PC-3 (cell line): Measurements from ENCODE around the gene SYT5. TPM values are rescaled to one million over a fixed set of nuclear protein-coding genes. Genes with fewer than 3 reads are reported as not detected.
A peak's percentile ranks its signal among the peaks of the same experiment; 100 is the strongest.
"Not testable (repeated sequence)": the region's sequence is repeated elsewhere in the genome, so short reads cannot be mapped to it uniquely, and the experiment has no call there.

Experiments
- ATAC-seq: fragments of 200-7000 bp; cut with Tn5 transposase; 2 replicates; pipeline ENCODE4 v1.9.1; 2020; ENCODE audit warnings: mild to moderate bottlenecking, moderate library complexity
- BruUV-seq: library from RNA; stranded (reverse); fragments of 400-500 nt; replicated peaks from 2 replicates; lab custom pipeline; 2021; lab: Mats Ljungman, UMichigan
- CTCF ChIA-PET: fragments of 300-600 bp; sonication (Branson Sonifier 250); formaldehyde crosslinking; loops from one replicate; lab custom pipeline; 2022; ENCODE audit warnings: antibody characterized with exemption; lab: Charles Lee
- POLR2A ChIA-PET: fragments of 300-600 bp; sonication (Branson Sonifier 250); formaldehyde crosslinking; loops from one replicate; lab custom pipeline; 2022; ENCODE audit warnings: antibody characterized with exemption; ENCODE audit not compliant: unreplicated experiment; lab: Charles Lee
- DNase-seq: peaks from one replicate; pipeline ENCODE4 v3.0.0-alpha.2; 2015
- H2AFZ ChIP-seq: fragments of 300-600 bp; sonication (generic); 2 replicates; pipeline ENCODE4 v1.6.0; 2016; ENCODE audit warnings: antibody characterized with exemption, low read length
- H3F3A ChIP-seq: fragments of 300-600 bp; sonication (generic); one replicate; pipeline ENCODE4 v1.6.0; 2017; ENCODE audit warnings: antibody characterized with exemption, low read length, control low read depth, mild to moderate bottlenecking; ENCODE audit not compliant: unreplicated experiment
- H3K27ac ChIP-seq: fragments of 300-600 bp; sonication (generic); 2 replicates; pipeline ENCODE4 v1.5.1; 2016; ENCODE audit warnings: mild to moderate bottlenecking, low read length
- H3K27me3 ChIP-seq: fragments of 300-600 bp; sonication (generic); 2 replicates; pipeline ENCODE4 v1.6.1; 2016; ENCODE audit warnings: low read length, mixed read lengths
- H3K36me3 ChIP-seq: fragments of 300-600 bp; sonication (generic); 2 replicates; pipeline ENCODE4 v1.6.1; 2016; ENCODE audit warnings: low read depth, mixed run types, low read length, mixed read lengths
- H3K4me1 ChIP-seq: fragments of 300-600 bp; sonication (generic); 2 replicates; pipeline ENCODE4 v1.5.1; 2016; ENCODE audit warnings: low read length; ENCODE audit not compliant: insufficient read depth
- H3K4me2 ChIP-seq: fragments of 300-600 bp; sonication (generic); 2 replicates; pipeline ENCODE4 v1.6.0; 2016; ENCODE audit warnings: low read length
- H3K4me3 ChIP-seq: fragments of 300-600 bp; sonication (generic); 2 replicates; pipeline ENCODE4 v1.5.1; 2016; ENCODE audit warnings: mild to moderate bottlenecking, low read length, mixed read lengths
- H3K79me2 ChIP-seq: fragments of 300-600 bp; sonication (generic); 2 replicates; pipeline ENCODE4 v1.6.1; 2017; ENCODE audit warnings: low read length, mixed read lengths
- H3K9ac ChIP-seq: fragments of 300-600 bp; sonication (generic); 2 replicates; pipeline ENCODE4 v1.6.0; 2016; ENCODE audit warnings: mild to moderate bottlenecking, low read length
- H3K9me2 ChIP-seq: fragments of 300-600 bp; sonication (generic); replicated peaks from 2 replicates; pipeline ENCODE4 v1.6.1; 2016; ENCODE audit warnings: mixed run types, low read length, mixed read lengths
- H3K9me3 ChIP-seq: fragments of 300-600 bp; sonication (generic); 2 replicates; pipeline ENCODE4 v1.6.1; 2016; ENCODE audit warnings: low read length, mixed read lengths
- H4K20me1 ChIP-seq: fragments of 300-600 bp; sonication (generic); 2 replicates; pipeline ENCODE4 v1.6.1; 2016; ENCODE audit warnings: low read length, mixed read lengths
- CTCF ChIP-seq: fragments of 300-600 bp; sonication (generic); conservative IDR thresholded peaks from 2 replicates; pipeline ENCODE4 v1.5.1; 2017; ENCODE audit warnings: antibody characterized with exemption, low read depth, mild to moderate bottlenecking, low read length
- EZH2 ChIP-seq: fragments of 300-600 bp; sonication (generic); IDR thresholded peaks from one replicate; pipeline ENCODE4 v1.6.1; 2017; ENCODE audit warnings: antibody characterized with exemption, mild to moderate bottlenecking, low read length; ENCODE audit not compliant: unreplicated experiment
- EZH2phosphoT487 ChIP-seq: fragments of 300-600 bp; sonication (generic); IDR thresholded peaks from 2 replicates; pipeline ENCODE4 v1.6.1; 2018; ENCODE audit warnings: mild to moderate bottlenecking, antibody characterized with exemption, low read length, borderline replicate concordance
- intact Hi-C: fragments of 100-400 bp; cut with micrococcal nuclease; formaldehyde crosslinking; loops from 2 replicates; pipeline ENCODE4 v1.9.0; 2023
- total RNA-seq: library from RNA; depleted of rRNA; stranded (reverse); fragments of >200 nt; gene quantifications from 2 replicates; pipeline ENCODE4 v1.2.3, GENCODE V29; 2014

The SYT5 gene
- total RNA-seq, 1 experiment from 2014 or later, result 2.5 TPM

- BruUV-seq, result no TSS peak
- Histone ChIP-seq H3K79me2 (no peaks in the 10 kb centered on the region), H4K20me1 (no peaks in the 10 kb centered on the region), H3K9me2 (no peaks in the 10 kb centered on the region), H3K27ac (no peak within 1 kb of the TSS), H3F3A (peaks cover 2% of the 10 kb centered on the region), H3K4me3 (peak within 1 kb of the TSS; percentile 68; the same call in 1 of the 2 replicates), H3K9ac (no peak within 1 kb of the TSS), H3K36me3 (no peaks in the 10 kb centered on the region), H2AFZ (peak within 1 kb of the TSS; percentile 86), H3K9me3 (no peaks in the 10 kb centered on the region), H3K27me3 (no peaks in the 10 kb centered on the region), H3K4me1 (peaks cover 21% of the 10 kb centered on the region), H3K4me2 (peak within 1 kb of the TSS; percentile 81)
- TF ChIP-seq CTCF, result no peak
- no peak for TF ChIP-seq EZH2
- TF ChIP-seq EZH2phosphoT487, result no peak
- ChIA-PET CTCF (no interaction called here), POLR2A (no interaction called here)
- DNase-seq (no peak), ATAC-seq (no peak)
- intact Hi-C loops, result no loop called here
Measured at GRCh38 chr19:55157064-55157908, 22.8 kb downstream of the SYT5 start, which contains the start of gene TNNI3. Gene TNNI3 (minus strand): TSS chr19:55157732. CDS start chr19:55157589, 143 bp downstream.

GRCh38 chr19:55156202-55157063, 23.7 kb downstream of the SYT5 start:
- peaks cover 21% of the 10 kb centered on the region for H3K4me1 ChIP-seq
- H3K9me2 ChIP-seq, result no peaks in the 10 kb centered on the region
- BruUV-seq, result no TSS peak
- no peaks in the 10 kb centered on the region for H3K36me3 ChIP-seq
- no peak overlapping the region for H3K27ac ChIP-seq
- CTCF ChIA-PET, result interaction anchor here (0.6 to 1.0 kb wide), 4 partner anchors 10 to 525 kb away, joined by 3 to 8 read pairs (median 4); partner anchors contain the start of gene DNAAF3
- H4K20me1 ChIP-seq, result no peaks in the 10 kb centered on the region
- POLR2A ChIA-PET, result interaction anchor here (0.6 to 0.7 kb wide), 3 partner anchors 254 to 443 kb away, joined by 4 to 23 read pairs (median 10); no protein-coding TSS in a partner anchor
- H3F3A ChIP-seq, result peaks cover 5% of the 10 kb centered on the region
- H3K4me3 ChIP-seq, result peak overlapping the region; percentile 68
- no peaks in the 10 kb centered on the region for H3K79me2 ChIP-seq
- peak overlapping the region; percentile 86 for H2AFZ ChIP-seq
- intact Hi-C loops, result no loop called here
- 0 out of 2 replicates have a peak overlapping the region, but pooled peaks have one; percentile 18 for H3K9ac ChIP-seq
- DNase-seq, result peak; percentile 78
- no peak for TF ChIP-seq EZH2phosphoT487
- no peak for TF ChIP-seq EZH2
- no peak for TF ChIP-seq CTCF
- H3K4me2 ChIP-seq, result peak overlapping the region; percentile 81
- H3K9me3 ChIP-seq, result no peaks in the 10 kb centered on the region
- peak; percentile 58 for ATAC-seq
- H3K27me3 ChIP-seq, result no peaks in the 10 kb centered on the region

GRCh38 chr19:55155784-55156183, 24.3 kb downstream of the SYT5 start:
- H3K9ac ChIP-seq, result 0 out of 2 replicates have a peak overlapping the region, but pooled peaks have one; percentile 18
- H4K20me1 ChIP-seq, ATAC-seq, H3K9me2 ChIP-seq, H3K79me2 ChIP-seq, H3K27ac ChIP-seq, H3K27me3 ChIP-seq, H3F3A ChIP-seq, H3K36me3 ChIP-seq, intact Hi-C loops, BruUV-seq, H3K9me3 ChIP-seq, POLR2A ChIA-PET, DNase-seq: not testable (repeated sequence)
- CTCF ChIA-PET, result interaction anchor here (0.6 to 1.0 kb wide), 3 partner anchors 9 to 478 kb away, joined by 3 to 8 read pairs (median 3); partner anchors contain the start of gene DNAAF3
- H3K4me1 ChIP-seq, result peaks cover 21% of the 10 kb centered on the region
- H3K4me3 ChIP-seq, result peak overlapping the region; percentile 68
- H2AFZ ChIP-seq, result peak overlapping the region; percentile 86
- peak overlapping the region; percentile 81 for H3K4me2 ChIP-seq
